Measurements from ENCODE around the gene CNTNAP2.

DNA sequence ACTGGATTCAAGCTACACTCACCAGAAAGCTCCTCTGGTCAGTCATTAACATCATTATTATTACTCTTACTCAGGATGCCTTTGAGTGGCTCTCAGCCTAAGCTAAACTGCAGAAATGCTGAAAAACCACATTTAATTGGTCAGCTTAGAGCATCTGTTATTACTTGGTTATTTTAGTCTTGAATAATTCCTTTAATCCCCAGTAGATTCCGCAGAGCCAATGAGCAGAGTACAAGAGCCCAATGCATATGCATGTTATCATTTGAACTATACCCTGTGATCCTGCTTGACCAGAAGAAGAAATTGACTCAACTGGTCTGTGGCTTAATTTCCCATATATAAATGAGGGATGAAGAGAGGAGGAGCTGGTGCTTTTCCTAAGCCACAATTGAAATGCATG is 2056.3 kb downstream of the CNTNAP2 start:
- TF ChIP-seq FOXM1 (IDR thresholded peaks at IDR 0.05; ENCODE audit: low read depth) = no peak
- no peak for TF ChIP-seq FOXM1 (CRISPR knock-in tag; IDR thresholded peaks at IDR 0.05; ENCODE audit: low read depth)
- TF ChIP-seq, protein P1, sequence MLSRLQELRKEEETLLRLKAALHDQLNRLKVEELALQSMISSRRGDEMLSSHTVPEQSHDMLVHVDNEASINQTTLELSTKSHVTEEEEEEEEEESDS (CRISPR knock-in tag; IDR thresholded peaks at IDR 0.05) = no peak
- TF ChIP-seq POLR2A (conservative IDR thresholded peaks at IDR 0.05) = no peak
- no peak for TF ChIP-seq CTBP1 (IDR thresholded peaks at IDR 0.05; ENCODE audit: borderline replicate concordance)
- TF ChIP-seq, protein P2, sequence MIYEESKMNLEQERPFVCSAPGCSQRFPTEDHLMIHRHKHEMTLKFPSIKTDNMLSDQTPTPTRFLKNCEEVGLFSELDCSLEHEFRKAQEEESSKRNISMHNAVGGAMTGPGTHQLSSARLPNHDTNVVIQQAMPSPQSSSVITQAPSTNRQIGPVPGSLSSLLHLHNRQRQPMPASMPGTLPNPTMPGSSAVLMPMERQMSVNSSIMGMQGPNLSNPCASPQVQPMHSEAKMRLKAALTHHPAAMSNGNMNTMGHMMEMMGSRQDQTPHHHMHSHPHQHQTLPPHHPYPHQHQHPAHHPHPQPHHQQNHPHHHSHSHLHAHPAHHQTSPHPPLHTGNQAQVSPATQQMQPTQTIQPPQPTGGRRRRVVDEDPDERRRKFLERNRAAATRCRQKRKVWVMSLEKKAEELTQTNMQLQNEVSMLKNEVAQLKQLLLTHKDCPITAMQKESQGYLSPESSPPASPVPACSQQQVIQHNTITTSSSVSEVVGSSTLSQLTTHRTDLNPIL (CRISPR knock-in tag; IDR thresholded peaks at IDR 0.05) = no peak
- no peak for TF ChIP-seq ZBED1 (IDR thresholded peaks at IDR 0.05)
- TF ChIP-seq PCBP1 (IDR thresholded peaks at IDR 0.05; ENCODE audit: low read depth, low read length, poor library complexity, severe bottlenecking) = no peak
- TF ChIP-seq, protein P3, sequence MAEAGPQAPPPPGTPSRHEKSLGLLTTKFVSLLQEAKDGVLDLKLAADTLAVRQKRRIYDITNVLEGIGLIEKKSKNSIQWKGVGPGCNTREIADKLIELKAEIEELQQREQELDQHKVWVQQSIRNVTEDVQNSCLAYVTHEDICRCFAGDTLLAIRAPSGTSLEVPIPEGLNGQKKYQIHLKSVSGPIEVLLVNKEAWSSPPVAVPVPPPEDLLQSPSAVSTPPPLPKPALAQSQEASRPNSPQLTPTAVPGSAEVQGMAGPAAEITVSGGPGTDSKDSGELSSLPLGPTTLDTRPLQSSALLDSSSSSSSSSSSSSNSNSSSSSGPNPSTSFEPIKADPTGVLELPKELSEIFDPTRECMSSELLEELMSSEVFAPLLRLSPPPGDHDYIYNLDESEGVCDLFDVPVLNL (CRISPR knock-in tag; IDR thresholded peaks at IDR 0.05; ENCODE audit: low read depth) = no peak
- TF ChIP-seq CBX1 (IDR thresholded peaks at IDR 0.05; ENCODE audit: low read depth) = no peak
- TF ChIP-seq CBX5 (IDR thresholded peaks at IDR 0.05; ENCODE audit: borderline replicate concordance, low read depth) = no peak
